Measurements from ENCODE around the gene PTPRK. TPM values are rescaled to one million over a fixed set of nuclear protein-coding genes. Genes with fewer than 3 reads are reported as not detected.

PTPRK gene
- total RNA-seq, 4 donors from 2014 or later, result 34.6 to 56.5 (median 47.0) TPM

GRCh38 chr6:128259029-128259724 is 261.2 kb downstream of the PTPRK start:
- no peaks in the 10 kb centered on the region for H3K27me3 ChIP-seq
- H3K4me3 ChIP-seq (replicated peaks in 1 of 3), result no peak overlapping the region
- no peaks in the 10 kb centered on the region for H3K4me1 ChIP-seq
- H3K27ac ChIP-seq, result no peak overlapping the region
- TF ChIP-seq CTCF (IDR thresholded peaks at IDR 0.05) (no peak), POLR2A (IDR thresholded peaks at IDR 0.05) (no peak)
- DNase-seq, result no peak
- no peaks in the 10 kb centered on the region for H3K9me3 ChIP-seq
- intact Hi-C loops (cut with DNase I), result no loop called here
- no peaks in the 10 kb centered on the region for H3K36me3 ChIP-seq
- 73 to 77% methylated on average over 2 of the region's 2 CpGs for WGBS, 2 donors

- no peaks in the 10 kb centered on the region for H3K36me3 ChIP-seq
- no peaks in the 10 kb centered on the region for H3K9me3 ChIP-seq
- intact Hi-C loops (cut with DNase I), result no loop called here
- no peak overlapping the region for H3K4me3 ChIP-seq (replicated peaks in 1 of 3)
- 95 to 96% methylated on average over 5 of the region's 5 CpGs for WGBS, 2 donors
- TF ChIP-seq POLR2A (IDR thresholded peaks at IDR 0.05), result no peak
- TF ChIP-seq CTCF (IDR thresholded peaks at IDR 0.05), result no peak
- DNase-seq, result no peak
- H3K4me1 ChIP-seq, result no peaks in the 10 kb centered on the region
- H3K27ac ChIP-seq, result no peak overlapping the region
- H3K27me3 ChIP-seq, result no peaks in the 10 kb centered on the region
These were observed 264.3 kb downstream of the PTPRK start for GRCh38 chr6:128256095-128256494.

GRCh38 chr6:128252341-128253176 is 267.8 kb downstream of the PTPRK start:
- no peaks in the 10 kb centered on the region for H3K4me1 ChIP-seq
- H3K27ac ChIP-seq, result no peak overlapping the region
- DNase-seq, result no peak
- intact Hi-C loops (cut with DNase I), result no loop called here
- no peak overlapping the region for H3K4me3 ChIP-seq (replicated peaks in 1 of 3)
- 96% methylated on average over 4 of the region's 4 CpGs for WGBS, 2 donors
- H3K27me3 ChIP-seq, result no peaks in the 10 kb centered on the region
- TF ChIP-seq POLR2A (IDR thresholded peaks at IDR 0.05), result no peak
- TF ChIP-seq CTCF (IDR thresholded peaks at IDR 0.05), result no peak
- no peaks in the 10 kb centered on the region for H3K36me3 ChIP-seq
- H3K9me3 ChIP-seq, result no peaks in the 10 kb centered on the region

- WGBS, 2 donors, result 81 to 82% methylated on average over 4 of the region's 4 CpGs
- H3K9me3 ChIP-seq, result no peaks in the 10 kb centered on the region
- intact Hi-C loops (cut with DNase I), result no loop called here
- H3K27me3 ChIP-seq, result no peaks in the 10 kb centered on the region
- H3K27ac ChIP-seq, result no peak overlapping the region
- TF ChIP-seq POLR2A (IDR thresholded peaks at IDR 0.05) (no peak), CTCF (IDR thresholded peaks at IDR 0.05) (no peak)
- no peaks in the 10 kb centered on the region for H3K4me1 ChIP-seq
- no peak overlapping the region for H3K4me3 ChIP-seq (replicated peaks in 1 of 3)
- DNase-seq, result no peak
- H3K36me3 ChIP-seq, result no peaks in the 10 kb centered on the region
These were observed 268.7 kb downstream of the PTPRK start for GRCh38 chr6:128251445-128252340.

Measured in thyroid gland (tissue), 4 donors.